CD4-positive, alpha-beta T cell treated with Interleukin-17A for 1 hour (primary cell): ENCODE results near the gene CCN2.
"Not testable (repeated sequence)": the region's sequence is repeated elsewhere in the genome, so short reads cannot be mapped to it uniquely, and the experiment has no call there.

Source experiments
- DNase-seq: peaks from one replicate; pipeline ENCODE4 v3.0.0-alpha.2; 2020

CCN2 gene

GRCh38 chr6:131908787-131909186 lies 42.4 kb downstream of the CCN2 start:
- DNase-seq = not testable (repeated sequence)

- DNase-seq = not testable (repeated sequence)
Observed at GRCh38 chr6:131903734-131904133, 47.4 kb downstream of the CCN2 start.

- not testable (repeated sequence) for DNase-seq
Observed at GRCh38 chr6:131901326-131901873, 49.8 kb downstream of the CCN2 start.

- no peak for DNase-seq
Observed at GRCh38 chr6:131900231-131900630, 50.9 kb downstream of the CCN2 start.

- DNase-seq = no peak
Observed at GRCh38 chr6:131898718-131899117, 52.5 kb downstream of the CCN2 start.
